Measurements from ENCODE around the gene TSSC4. TPM values are rescaled to one million over a fixed set of nuclear protein-coding genes. Genes with fewer than 3 reads are reported as not detected.

TSSC4 gene
- total RNA-seq, 4 donors from 2014 or later, result 11.0 to 66.5 (median 26.2) TPM

DNA sequence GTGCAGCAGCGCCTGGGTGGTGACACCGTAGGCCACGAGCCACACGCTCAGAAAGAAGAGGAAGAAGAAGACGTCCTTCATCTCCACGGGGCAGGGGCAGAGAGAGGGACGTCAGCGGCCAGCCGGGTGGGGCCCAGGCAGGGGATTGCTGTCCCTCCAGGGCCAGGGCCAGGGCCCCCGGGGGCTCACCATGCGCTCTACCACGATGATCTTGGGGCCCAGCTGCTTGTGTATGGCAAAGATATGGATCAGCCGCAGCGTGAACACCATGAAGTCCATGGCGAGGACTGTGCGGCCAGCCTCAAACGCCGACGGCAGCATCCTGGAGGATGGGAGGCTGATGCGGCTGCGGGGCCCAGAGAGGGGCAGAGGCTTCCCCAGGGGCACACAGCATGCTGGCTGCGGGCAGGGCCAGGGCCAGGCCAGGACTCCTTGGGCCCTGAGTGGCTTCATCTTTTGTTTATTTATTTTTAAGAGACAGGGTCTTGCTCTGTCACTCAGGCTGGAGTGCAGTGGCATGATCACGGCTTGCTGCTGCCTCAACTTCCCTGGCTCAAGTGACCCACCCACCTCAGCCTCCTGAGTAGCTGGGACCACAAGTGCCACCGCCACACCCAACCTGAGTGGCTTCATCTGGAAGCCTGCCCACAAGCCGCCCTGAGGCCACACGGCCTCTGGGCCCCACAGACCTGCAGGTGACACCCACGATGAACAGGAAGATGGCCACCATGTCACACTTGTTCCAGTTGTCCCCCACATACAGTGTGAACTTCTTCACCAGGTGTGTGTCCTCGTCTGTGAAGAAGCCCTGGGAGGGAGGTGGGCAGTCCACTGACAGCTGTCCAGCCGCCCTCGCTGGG lies 11.1 kb downstream of the TSSC4 start:
- H3K9me3 ChIP-seq, result no peaks in the 10 kb centered on the region
- no peak for TF ChIP-seq POLR2A (IDR thresholded peaks at IDR 0.05)
- TF ChIP-seq, protein P1, sequence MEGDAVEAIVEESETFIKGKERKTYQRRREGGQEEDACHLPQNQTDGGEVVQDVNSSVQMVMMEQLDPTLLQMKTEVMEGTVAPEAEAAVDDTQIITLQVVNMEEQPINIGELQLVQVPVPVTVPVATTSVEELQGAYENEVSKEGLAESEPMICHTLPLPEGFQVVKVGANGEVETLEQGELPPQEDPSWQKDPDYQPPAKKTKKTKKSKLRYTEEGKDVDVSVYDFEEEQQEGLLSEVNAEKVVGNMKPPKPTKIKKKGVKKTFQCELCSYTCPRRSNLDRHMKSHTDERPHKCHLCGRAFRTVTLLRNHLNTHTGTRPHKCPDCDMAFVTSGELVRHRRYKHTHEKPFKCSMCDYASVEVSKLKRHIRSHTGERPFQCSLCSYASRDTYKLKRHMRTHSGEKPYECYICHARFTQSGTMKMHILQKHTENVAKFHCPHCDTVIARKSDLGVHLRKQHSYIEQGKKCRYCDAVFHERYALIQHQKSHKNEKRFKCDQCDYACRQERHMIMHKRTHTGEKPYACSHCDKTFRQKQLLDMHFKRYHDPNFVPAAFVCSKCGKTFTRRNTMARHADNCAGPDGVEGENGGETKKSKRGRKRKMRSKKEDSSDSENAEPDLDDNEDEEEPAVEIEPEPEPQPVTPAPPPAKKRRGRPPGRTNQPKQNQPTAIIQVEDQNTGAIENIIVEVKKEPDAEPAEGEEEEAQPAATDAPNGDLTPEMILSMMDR (IDR thresholded peaks at IDR 0.05), result no peak
- intact Hi-C loops (cut with DNase I; ENCODE audit: low total_unique reads), result no loop called here

DNA sequence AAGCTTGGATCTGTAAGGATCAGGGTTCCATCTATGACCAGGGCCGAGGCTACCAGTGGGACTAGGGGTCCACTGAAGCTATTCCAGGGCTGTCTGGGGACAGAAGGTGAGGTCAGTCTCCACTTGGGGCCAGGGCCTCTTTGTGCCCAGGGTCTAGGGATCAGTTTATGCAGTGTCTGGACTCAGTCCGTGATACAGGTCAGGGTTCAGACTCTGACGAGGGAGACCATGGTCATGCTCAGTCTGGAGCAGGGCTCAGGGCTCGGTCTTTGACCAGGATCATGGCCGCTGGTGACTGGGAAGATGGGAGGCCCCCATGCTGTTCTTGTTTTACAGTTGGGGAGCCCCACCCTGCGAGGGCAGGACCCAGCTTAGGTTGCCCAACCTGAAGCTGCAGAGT lies 11.8 kb downstream of the TSSC4 start:
- H3K4me1 ChIP-seq, result peaks cover 0 to 12% of the 10 kb centered on the region in 2 donors
- DNase-seq, result no peak

More for the DNA sequence above, 11.1 kb downstream of the TSSC4 start:
- DNase-seq, result no peak
- Histone ChIP-seq H3K36me3 (no peaks in the 10 kb centered on the region), H3K27ac (no peak overlapping the region), H3K4me3 (no peak overlapping the region), H3K4me1 (peaks cover 0 to 12% of the 10 kb centered on the region in 2 donors), H3K27me3 (no peaks in the 10 kb centered on the region)

DNA sequence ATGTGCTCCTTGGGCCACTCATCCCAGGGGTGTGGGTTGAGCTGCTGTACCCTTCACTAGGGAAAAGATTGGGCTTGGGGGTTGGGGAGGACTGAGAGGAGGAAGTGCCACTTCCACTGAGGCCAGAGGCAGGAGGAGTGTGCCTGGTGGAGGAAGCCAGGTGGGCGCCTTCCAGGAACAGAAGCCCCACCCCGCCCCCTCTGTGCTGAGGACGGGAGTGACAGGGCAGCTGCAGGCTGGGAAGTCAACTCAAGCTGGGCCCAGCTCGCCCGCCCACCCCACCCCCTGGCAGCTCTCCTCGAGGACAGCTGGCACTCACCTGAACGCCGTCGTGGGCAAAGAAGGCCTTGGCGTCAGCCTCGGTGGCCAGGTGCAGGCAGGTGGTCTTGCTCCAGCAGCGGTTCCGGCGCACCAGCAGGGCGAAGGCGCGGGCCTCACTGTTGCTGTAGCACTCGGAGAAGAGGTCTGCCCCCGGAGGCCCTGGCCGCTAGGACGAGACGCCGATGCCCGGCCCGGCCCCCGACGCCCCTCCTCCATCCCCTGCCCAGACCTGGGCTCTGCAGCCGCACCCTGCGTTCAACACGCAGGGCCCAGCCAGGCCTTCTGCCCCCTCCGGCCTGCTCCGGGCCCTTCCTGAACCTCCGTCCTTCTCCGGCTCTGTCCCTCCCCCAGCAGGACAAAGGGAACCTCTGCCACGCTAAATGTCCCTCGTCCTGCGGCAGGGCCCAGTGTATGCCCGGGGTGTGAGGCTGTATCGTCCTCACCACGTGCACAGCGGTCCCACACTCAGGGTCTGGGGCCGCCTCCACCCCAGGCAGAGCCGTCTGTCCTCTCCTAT lies 13.4 kb downstream of the TSSC4 start:
- no peaks in the 10 kb centered on the region for H3K4me1 ChIP-seq
- DNase-seq, result no peak
- H3K4me3 ChIP-seq, result no peak overlapping the region
- intact Hi-C loops (cut with DNase I; ENCODE audit: low total_unique reads), result no loop called here
- H3K27ac ChIP-seq, result no peak overlapping the region
- H3K9me3 ChIP-seq, result no peaks in the 10 kb centered on the region
- no peaks in the 10 kb centered on the region for H3K27me3 ChIP-seq
- H3K36me3 ChIP-seq, result no peaks in the 10 kb centered on the region
- TF ChIP-seq, protein P1 (IDR thresholded peaks at IDR 0.05), result no peak
- TF ChIP-seq POLR2A (IDR thresholded peaks at IDR 0.05), result no peak

More for the DNA sequence above, 11.8 kb downstream of the TSSC4 start:
- Histone ChIP-seq H3K9me3 (no peaks in the 10 kb centered on the region), H3K36me3 (no peaks in the 10 kb centered on the region), H3K27ac (no peak overlapping the region), H3K4me3 (no peak overlapping the region), H3K27me3 (no peaks in the 10 kb centered on the region)
- intact Hi-C loops (cut with DNase I; ENCODE audit: low total_unique reads), result no loop called here
- TF ChIP-seq, protein P1 (IDR thresholded peaks at IDR 0.05), result no peak
- TF ChIP-seq POLR2A (IDR thresholded peaks at IDR 0.05), result no peak

DNA sequence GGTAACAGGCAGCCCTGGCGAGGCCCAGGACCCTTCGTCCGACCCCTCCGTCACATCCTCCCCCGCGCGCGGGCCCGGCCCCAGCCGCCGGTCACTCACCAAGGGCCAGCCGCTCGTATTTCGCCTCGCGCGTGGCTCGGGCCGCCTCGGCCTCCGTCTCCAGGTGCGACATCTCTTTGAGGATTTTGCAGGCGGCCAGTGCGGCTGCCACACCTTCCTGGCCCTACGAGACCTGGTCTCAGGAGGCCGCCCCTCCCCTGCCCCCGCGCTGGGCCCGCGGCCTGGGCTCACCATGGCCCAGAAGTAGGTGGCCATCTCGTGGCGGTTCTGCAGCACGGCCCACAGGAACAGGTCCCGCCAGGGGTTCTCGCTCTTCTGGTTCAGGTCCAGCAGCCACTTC lies 14.1 kb downstream of the TSSC4 start:
- no peak for TF ChIP-seq POLR2A (IDR thresholded peaks at IDR 0.05)
- TF ChIP-seq, protein P1 (IDR thresholded peaks at IDR 0.05), result no peak
- Histone ChIP-seq H3K4me1 (no peaks in the 10 kb centered on the region), H3K4me3 (no peak overlapping the region), H3K9me3 (no peaks in the 10 kb centered on the region), H3K36me3 (no peaks in the 10 kb centered on the region), H3K27ac (no peak overlapping the region), H3K27me3 (no peaks in the 10 kb centered on the region)
- DNase-seq, result no peak
- intact Hi-C loops (cut with DNase I; ENCODE audit: low total_unique reads), result no loop called here

DNA sequence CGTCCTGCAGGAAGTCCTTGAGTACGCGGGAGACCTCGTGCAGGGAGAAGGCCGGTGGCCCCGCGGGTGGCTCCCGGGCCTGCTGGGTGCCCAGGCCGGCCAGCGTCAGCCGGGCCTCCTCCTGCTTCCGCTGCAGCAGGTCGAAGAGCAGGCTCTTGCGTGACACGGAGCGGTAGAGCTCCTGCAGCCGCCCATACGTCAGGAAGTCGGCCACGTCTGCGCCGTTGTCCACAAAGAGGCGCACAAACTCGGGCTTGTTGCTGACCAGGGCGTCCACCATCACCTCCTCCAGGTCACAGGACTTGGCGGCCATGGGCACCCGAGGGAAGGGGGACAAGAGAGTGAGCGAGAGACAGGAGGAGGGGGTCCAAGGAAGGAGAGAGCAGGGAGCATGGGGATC lies 14.6 kb downstream of the TSSC4 start:
- intact Hi-C loops (cut with DNase I; ENCODE audit: low total_unique reads), result no loop called here
- TF ChIP-seq, protein P1 (IDR thresholded peaks at IDR 0.05), result no peak
- TF ChIP-seq POLR2A (IDR thresholded peaks at IDR 0.05), result no peak
- H3K27me3 ChIP-seq, result no peaks in the 10 kb centered on the region
- H3K27ac ChIP-seq, result no peak overlapping the region
- no peak for DNase-seq
- no peak overlapping the region for H3K4me3 ChIP-seq
- H3K4me1 ChIP-seq, result no peaks in the 10 kb centered on the region
- no peaks in the 10 kb centered on the region for H3K36me3 ChIP-seq
- no peaks in the 10 kb centered on the region for H3K9me3 ChIP-seq

Data from uterus (tissue), 4 donors.